ENCODE measurements around the gene ATAD3B. TPM values are rescaled to one million over a fixed set of nuclear protein-coding genes. Genes with fewer than 3 reads are reported as not detected.
"Not testable (repeated sequence)": the region's sequence is repeated elsewhere in the genome, so short reads cannot be mapped to it uniquely, and the experiment has no call there.

ATAD3B gene
- total RNA-seq, 4 donors from 2014 or later = 26.9 to 130 (median 35.0) TPM

- H3K27me3 ChIP-seq = no peaks in the 10 kb centered on the region
- no peaks in the 10 kb centered on the region for H3K36me3 ChIP-seq
- no peak overlapping the region for H3K4me3 ChIP-seq
- DNase-seq = no peak
- no peaks in the 10 kb centered on the region for H3K9me3 ChIP-seq
- no peaks in the 10 kb centered on the region for H3K4me1 ChIP-seq
- no peak for TF ChIP-seq POLR2A (IDR thresholded peaks at IDR 0.05)
- TF ChIP-seq, protein P1, sequence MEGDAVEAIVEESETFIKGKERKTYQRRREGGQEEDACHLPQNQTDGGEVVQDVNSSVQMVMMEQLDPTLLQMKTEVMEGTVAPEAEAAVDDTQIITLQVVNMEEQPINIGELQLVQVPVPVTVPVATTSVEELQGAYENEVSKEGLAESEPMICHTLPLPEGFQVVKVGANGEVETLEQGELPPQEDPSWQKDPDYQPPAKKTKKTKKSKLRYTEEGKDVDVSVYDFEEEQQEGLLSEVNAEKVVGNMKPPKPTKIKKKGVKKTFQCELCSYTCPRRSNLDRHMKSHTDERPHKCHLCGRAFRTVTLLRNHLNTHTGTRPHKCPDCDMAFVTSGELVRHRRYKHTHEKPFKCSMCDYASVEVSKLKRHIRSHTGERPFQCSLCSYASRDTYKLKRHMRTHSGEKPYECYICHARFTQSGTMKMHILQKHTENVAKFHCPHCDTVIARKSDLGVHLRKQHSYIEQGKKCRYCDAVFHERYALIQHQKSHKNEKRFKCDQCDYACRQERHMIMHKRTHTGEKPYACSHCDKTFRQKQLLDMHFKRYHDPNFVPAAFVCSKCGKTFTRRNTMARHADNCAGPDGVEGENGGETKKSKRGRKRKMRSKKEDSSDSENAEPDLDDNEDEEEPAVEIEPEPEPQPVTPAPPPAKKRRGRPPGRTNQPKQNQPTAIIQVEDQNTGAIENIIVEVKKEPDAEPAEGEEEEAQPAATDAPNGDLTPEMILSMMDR (IDR thresholded peaks at IDR 0.05) = no peak
- H3K27ac ChIP-seq = no peak overlapping the region
These were observed 10.9 kb upstream of the ATAD3B start for GRCh38 chr1:1460540-1461130.

DNA sequence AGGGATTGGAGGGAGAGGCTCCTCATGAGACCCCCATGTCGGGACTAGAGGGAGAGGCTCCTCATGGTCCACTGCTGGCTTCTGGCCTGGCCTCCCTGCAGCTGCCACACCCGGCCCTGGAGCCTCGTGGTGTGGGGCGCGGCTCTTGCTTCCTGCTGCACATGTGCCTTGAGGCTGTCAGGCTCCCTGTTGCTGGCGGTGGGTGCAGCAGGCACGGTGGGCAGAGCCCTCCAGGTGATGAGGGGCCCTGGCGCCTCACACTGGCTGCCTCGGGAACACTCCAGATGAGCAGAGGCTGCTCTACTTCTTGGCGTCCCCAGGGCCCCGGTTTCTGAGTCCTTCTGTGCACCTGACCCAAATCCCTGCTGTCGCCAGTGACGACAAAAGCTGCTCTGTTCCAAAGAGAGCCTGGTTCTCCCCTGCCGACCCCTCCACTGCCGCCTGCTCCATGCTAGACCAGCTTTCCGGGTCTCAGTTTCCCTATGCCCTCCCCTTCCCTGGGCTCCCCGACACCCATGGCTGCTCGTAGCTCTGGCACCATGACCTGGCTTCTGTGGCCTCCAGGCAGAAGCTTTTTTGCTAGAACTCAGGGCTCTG lies 9.7 kb upstream of the ATAD3B start:
- no peak for DNase-seq

DNA sequence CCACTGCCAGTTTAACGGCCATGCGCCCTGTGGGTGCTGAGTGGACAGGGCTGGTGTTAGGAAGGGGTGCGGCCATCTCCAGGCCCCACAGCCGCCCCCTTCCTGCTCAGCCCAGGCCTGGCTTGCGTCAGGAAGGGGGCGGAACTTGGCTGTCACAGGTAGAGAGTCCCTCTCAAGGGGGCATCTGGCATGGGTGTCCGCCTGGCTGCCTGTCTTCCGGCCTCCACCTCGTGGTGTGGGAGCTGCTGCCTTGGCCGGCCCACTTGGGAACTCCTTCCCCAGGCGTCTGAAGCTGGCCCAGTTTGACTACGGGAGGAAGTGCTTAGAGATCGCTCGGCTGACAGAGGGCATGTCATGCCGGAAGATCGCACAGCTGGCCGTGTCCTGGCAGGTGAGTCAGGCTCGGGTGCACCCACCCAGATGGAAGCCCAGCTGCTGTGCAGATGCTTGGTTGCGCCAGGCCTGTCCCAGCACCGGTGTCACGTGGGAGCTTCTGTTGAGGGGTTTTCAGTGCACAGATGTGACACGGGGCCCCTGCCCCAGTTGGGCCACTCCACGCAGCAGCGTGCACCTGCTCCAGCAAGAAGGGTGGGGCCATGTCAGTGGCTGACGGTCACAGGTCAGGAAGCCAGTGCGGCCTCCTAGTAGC lies 9.1 kb upstream of the ATAD3B start:
- H3K27ac ChIP-seq = peak overlapping the region in 3 of 4 donors; percentile 22 to 49 (median 39)
- DNase-seq = peak in 2 of 3 donors; percentile 67 to 77

More for the DNA sequence above, 9.7 kb upstream of the ATAD3B start:
- Histone ChIP-seq H3K4me1 (no peaks in the 10 kb centered on the region), H3K27me3 (no peaks in the 10 kb centered on the region), H3K4me3 (peak overlapping the region in 2 of 4 donors; percentile 1 to 18), H3K36me3 (no peaks in the 10 kb centered on the region), H3K9me3 (no peaks in the 10 kb centered on the region), H3K27ac (peak overlapping the region in 3 of 4 donors; percentile 22 to 49 (median 39))
- TF ChIP-seq, protein P1 (IDR thresholded peaks at IDR 0.05) = no peak
- no peak for TF ChIP-seq POLR2A (IDR thresholded peaks at IDR 0.05)

DNA sequence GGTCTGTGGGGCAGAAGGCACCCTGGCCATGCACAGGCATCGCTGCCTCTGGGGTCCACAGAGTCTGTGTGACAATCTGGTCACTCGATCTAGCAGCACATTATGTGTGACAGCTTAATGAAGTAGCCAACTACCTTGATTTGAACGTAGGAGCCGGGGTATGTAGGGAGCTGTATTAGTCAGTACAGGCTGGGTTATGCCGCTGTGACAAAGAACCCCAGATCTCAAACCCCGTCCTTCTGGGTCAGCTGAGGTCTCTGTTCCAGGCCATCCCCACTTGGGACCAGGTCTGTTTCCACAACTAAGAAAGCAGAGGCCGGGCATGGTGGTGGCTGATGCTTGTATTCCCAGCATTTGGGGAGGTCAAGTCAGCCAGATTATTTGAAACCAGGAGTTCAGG lies 8.3 kb upstream of the ATAD3B start:
- DNase-seq = no peak
- H3K27me3 ChIP-seq = no peaks in the 10 kb centered on the region
- no peaks in the 10 kb centered on the region for H3K9me3 ChIP-seq
- no peaks in the 10 kb centered on the region for H3K36me3 ChIP-seq
- no peaks in the 10 kb centered on the region for H3K4me1 ChIP-seq
- no peak for TF ChIP-seq POLR2A (IDR thresholded peaks at IDR 0.05)
- TF ChIP-seq, protein P1 (IDR thresholded peaks at IDR 0.05) = no peak
- no peak overlapping the region for H3K27ac ChIP-seq
- no peak overlapping the region for H3K4me3 ChIP-seq

More for the DNA sequence above, 9.1 kb upstream of the ATAD3B start:
- Histone ChIP-seq H3K36me3 (no peaks in the 10 kb centered on the region), H3K9me3 (no peaks in the 10 kb centered on the region), H3K4me1 (no peaks in the 10 kb centered on the region), H3K27me3 (no peaks in the 10 kb centered on the region), H3K4me3 (peak overlapping the region in 2 of 4 donors; percentile 1 to 18)
- no peak for TF ChIP-seq POLR2A (IDR thresholded peaks at IDR 0.05)
- TF ChIP-seq, protein P1 (IDR thresholded peaks at IDR 0.05) = no peak

- H3K4me1 ChIP-seq = peaks cover 0 to 16% (median 6%) of the 10 kb centered on the region in 4 donors
- DNase-seq, H3K36me3 ChIP-seq, H3K4me3 ChIP-seq, H3K9me3 ChIP-seq, H3K27me3 ChIP-seq, H3K27ac ChIP-seq: not testable (repeated sequence)
These were observed 3.2 kb upstream of the ATAD3B start for GRCh38 chr1:1468196-1468985.
